ENCODE results near the gene NELFB. TPM values are rescaled to one million over a fixed set of nuclear protein-coding genes. Genes with fewer than 3 reads are reported as not detected.

Gene NELFB
- polyA plus RNA-seq, 1 donor (not counting 4 experiments of a cell fraction or from before 2014, with no cell fraction given): 25.1 TPM

GRCh38 chr9:137281345-137282116, 26.4 kb downstream of the NELFB start:
- dilution Hi-C loops (cut with MboI; ENCODE audit: extremely low pct_ligation_motif_present, low sequenced_read_pairs): no loop called here
- H3K4me3 ChIP-seq (ENCODE audit: control insufficient read depth in 2 of 3, extremely low read depth in 1 of 3, insufficient read depth in 2 of 3, low read depth in 1 of 3, low read length in 3 of 3): no peak overlapping the region

GRCh38 chr9:137286975-137287383, 31.9 kb downstream of the NELFB start:
- Histone ChIP-seq H3K79me2 (ENCODE audit: control insufficient read depth, insufficient read depth, low read length) (no peaks in the 10 kb centered on the region), H3K4me3 (ENCODE audit: control insufficient read depth in 2 of 3, extremely low read depth in 1 of 3, insufficient read depth in 2 of 3, low read depth in 1 of 3, low read length in 3 of 3) (no peak overlapping the region), H3K4me1 (ENCODE audit: control insufficient read depth, extremely low read depth, insufficient read depth, low read length) (no peaks in the 10 kb centered on the region), H3K4me2 (ENCODE audit: control insufficient read depth, extremely low read depth, insufficient read depth, low read depth, low read length) (no peak overlapping the region), H3K27me3 (ENCODE audit: control insufficient read depth, extremely low read depth, insufficient read depth, low read length) (no peaks in the 10 kb centered on the region), H3K9ac (ENCODE audit: control insufficient read depth, extremely low read depth, insufficient read depth, low read length) (no peak overlapping the region), H3K9me1 (ENCODE audit: control insufficient read depth, extremely low read depth, insufficient read depth, low read length) (no peaks in the 10 kb centered on the region), H3K36me3 (ENCODE audit: control insufficient read depth in 2 of 2, extremely low read depth in 1 of 2, insufficient read depth in 2 of 2, low read length in 2 of 2) (peaks cover 3 to 5% of the 10 kb centered on the region in 2 experiments), H3K9me3 (ENCODE audit: control insufficient read depth, low read depth, low read length) (no peaks in the 10 kb centered on the region), H3K27ac (ENCODE audit: control insufficient read depth, insufficient read depth, low read length) (no peak overlapping the region), H4K20me1 (ENCODE audit: control insufficient read depth, extremely low read depth, insufficient read depth, low read length) (peaks cover 3% of the 10 kb centered on the region), H2AFZ (ENCODE audit: control insufficient read depth, low read length) (no peak overlapping the region)
- TF ChIP-seq CTCF (optimal IDR thresholded peaks at IDR 0.05 in 1 of 3, IDR thresholded peaks at IDR 0.05 in 1 of 3, conservative IDR thresholded peaks at IDR 0.05 in 1 of 3; ENCODE audit: extremely low read depth in 1 of 3, insufficient read depth in 2 of 3, low read length in 3 of 3) (peak; percentile 70 to 83 (median 77)), EZH2 (IDR thresholded peaks at IDR 0.05; ENCODE audit: low read length) (no peak)
- DNase-seq (ENCODE audit: low read depth, low spot score) (no peak), FAIRE-seq (no peak)
- dilution Hi-C loops (cut with MboI; ENCODE audit: extremely low pct_ligation_motif_present, low sequenced_read_pairs): no loop called here

More at GRCh38 chr9:137281345-137282116, 26.4 kb downstream of the NELFB start:
- peaks cover 3% of the 10 kb centered on the region for H3K27me3 ChIP-seq (ENCODE audit: control insufficient read depth, extremely low read depth, insufficient read depth, low read length)
- H3K9ac ChIP-seq (ENCODE audit: control insufficient read depth, extremely low read depth, insufficient read depth, low read length): no peak overlapping the region
- peaks cover 25% of the 10 kb centered on the region for H3K79me2 ChIP-seq (ENCODE audit: control insufficient read depth, insufficient read depth, low read length)
- H3K9me1 ChIP-seq (ENCODE audit: control insufficient read depth, extremely low read depth, insufficient read depth, low read length): no peaks in the 10 kb centered on the region
- H3K27ac ChIP-seq (ENCODE audit: control insufficient read depth, insufficient read depth, low read length): no peak overlapping the region
- no peak for DNase-seq (ENCODE audit: low read depth, low spot score)
- H2AFZ ChIP-seq (ENCODE audit: control insufficient read depth, low read length): no peak overlapping the region
- H3K4me2 ChIP-seq (ENCODE audit: control insufficient read depth, extremely low read depth, insufficient read depth, low read depth, low read length): no peak overlapping the region
- H3K36me3 ChIP-seq (ENCODE audit: control insufficient read depth in 2 of 2, extremely low read depth in 1 of 2, insufficient read depth in 2 of 2, low read length in 2 of 2): peaks cover 8 to 14% of the 10 kb centered on the region in 2 experiments
- peaks cover 3% of the 10 kb centered on the region for H4K20me1 ChIP-seq (ENCODE audit: control insufficient read depth, extremely low read depth, insufficient read depth, low read length)
- TF ChIP-seq CTCF (optimal IDR thresholded peaks at IDR 0.05 in 1 of 3, IDR thresholded peaks at IDR 0.05 in 1 of 3, conservative IDR thresholded peaks at IDR 0.05 in 1 of 3; ENCODE audit: extremely low read depth in 1 of 3, insufficient read depth in 2 of 3, low read length in 3 of 3): no peak
- FAIRE-seq: no peak
- peaks cover 8% of the 10 kb centered on the region for H3K4me1 ChIP-seq (ENCODE audit: control insufficient read depth, extremely low read depth, insufficient read depth, low read length)
- no peaks in the 10 kb centered on the region for H3K9me3 ChIP-seq (ENCODE audit: control insufficient read depth, low read depth, low read length)
